ENCODE measurements around the gene ST6GALNAC5.

Gene ST6GALNAC5

DNA sequence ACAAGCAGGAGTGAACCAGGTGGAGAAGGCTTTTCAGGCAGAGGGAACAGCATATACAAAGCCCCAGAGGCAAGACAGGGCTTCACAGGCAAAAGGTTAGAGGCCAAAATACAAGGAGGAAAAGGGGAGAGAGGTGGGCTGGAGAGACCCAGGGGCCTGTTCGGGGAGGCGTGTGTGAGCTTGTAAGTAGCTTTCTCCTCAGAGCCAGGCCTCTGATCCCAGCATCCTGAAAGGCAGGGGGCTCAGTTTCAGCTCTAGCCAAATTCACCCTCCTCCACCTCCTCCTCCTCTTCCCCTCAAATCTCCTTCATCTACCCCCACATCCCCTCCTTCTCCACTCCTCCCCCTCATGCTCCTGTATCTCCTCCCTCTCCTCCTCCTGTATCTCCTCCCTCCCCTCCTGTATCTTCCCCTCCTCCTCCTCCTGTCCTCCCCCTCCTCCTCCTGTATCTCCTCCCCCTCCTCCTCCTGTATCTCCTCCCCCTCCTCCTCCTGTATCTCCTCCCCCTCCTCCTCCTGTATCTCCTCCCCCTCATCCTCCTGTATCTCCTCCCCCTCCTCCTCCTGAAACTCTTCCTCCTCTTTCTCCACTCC, 148.6 kb downstream of the ST6GALNAC5 start:
- DNase-seq = no peak

DNA sequence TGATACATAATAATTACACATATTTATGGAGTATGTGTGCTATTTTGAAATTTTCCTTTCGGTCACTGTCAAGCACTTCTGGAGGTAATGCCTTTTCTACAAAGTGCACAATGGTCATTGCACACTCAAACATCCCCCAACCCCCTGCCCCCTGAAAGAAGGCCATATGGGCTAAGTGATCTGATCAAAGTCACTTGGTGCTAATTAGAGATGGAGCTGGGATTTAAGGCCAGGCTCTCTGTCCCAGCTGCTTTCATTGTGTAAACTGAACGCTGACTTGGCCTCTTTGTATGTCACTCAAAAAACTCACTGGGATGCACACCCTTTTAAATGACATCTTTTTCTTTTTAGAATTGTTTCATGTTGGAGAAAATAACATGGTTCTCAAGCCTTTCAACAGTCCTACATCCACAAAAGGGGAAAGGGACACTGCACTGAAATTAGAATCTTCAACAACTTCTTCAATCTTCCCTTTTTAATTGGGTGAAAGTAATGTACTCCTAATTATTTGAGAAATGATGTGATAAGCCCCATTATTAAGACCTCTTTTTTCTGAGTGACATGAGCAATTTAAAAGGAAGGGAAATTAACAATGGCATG, 149.2 kb downstream of the ST6GALNAC5 start:
- DNase-seq = no peak

DNA sequence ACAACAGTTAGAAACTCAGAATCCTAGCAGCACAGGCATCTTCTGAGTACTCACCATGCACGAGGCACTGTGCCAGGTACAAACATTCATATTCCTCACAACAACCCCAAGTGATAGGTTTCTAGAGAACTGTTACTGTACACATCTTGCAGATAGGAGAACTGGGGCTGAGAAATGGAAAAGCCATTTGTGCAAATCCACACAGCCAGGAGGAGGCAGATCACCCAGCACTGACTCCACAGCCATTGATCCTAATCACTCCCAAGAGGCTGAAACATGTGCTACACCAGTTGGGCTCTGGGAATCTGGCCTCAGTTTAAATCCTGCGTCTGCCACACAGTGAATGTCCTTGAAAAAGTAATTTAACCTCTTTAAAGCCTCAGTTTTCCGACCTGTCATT, 151.0 kb downstream of the ST6GALNAC5 start:
- DNase-seq = no peak

DNA sequence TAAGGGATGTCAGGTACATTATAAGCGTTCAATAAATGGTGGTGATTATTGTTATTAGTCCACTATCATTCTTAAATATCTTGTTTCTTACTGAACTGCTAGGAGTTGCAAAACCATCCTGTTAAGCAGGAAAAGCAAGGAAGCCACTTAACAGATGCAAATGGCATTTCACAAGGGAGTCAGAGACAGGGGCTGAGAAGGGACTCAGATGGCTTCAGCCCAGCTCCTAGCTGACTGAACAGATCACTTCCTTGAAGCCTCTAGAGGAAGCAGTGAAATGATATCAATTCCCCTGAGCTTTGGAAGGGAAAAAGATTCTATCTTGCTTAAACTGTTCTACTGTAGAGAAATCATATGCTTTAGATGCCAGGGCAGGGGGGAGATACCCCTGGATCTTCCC, 151.5 kb downstream of the ST6GALNAC5 start:
- no peak for DNase-seq

DNA sequence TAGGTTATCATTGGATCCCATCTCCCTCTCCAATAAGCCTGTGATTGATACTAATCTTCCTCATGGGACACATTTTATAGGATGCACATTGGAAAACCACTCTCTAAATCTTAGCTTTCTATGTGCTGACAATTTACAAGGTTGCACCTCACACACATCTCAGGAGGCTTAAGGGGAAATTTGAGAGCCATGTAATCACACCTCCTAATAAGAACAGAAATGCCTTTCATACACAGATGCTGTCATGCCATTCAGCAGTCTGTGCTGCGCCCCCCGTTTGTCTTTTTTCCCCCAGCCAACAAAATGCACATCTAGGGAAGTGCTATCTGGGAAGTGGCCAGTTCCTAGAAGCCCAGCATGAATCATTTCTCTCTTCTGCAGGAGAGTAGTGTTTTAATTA, 154.5 kb downstream of the ST6GALNAC5 start:
- DNase-seq = no peak

DNA sequence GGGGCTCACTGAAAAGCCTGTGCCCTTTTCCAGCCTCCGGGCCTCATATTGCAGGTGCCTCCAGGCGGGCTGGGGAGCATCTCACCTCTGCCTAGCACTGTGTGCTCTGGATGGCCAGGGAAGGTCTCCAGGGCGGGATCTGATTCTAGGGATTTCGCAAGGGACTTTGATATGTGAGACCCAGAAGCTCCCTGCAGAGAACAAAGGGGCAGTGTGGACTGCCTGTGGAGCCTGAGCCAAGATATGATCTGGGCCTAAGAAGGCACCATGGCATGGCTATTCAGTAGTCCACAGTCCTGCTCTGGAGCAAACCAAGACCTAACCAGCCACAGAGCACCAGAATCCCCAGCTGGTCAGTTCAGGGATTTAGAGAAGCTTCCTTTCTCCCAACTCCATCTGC, 157.2 kb downstream of the ST6GALNAC5 start:
- no peak for DNase-seq

DNA sequence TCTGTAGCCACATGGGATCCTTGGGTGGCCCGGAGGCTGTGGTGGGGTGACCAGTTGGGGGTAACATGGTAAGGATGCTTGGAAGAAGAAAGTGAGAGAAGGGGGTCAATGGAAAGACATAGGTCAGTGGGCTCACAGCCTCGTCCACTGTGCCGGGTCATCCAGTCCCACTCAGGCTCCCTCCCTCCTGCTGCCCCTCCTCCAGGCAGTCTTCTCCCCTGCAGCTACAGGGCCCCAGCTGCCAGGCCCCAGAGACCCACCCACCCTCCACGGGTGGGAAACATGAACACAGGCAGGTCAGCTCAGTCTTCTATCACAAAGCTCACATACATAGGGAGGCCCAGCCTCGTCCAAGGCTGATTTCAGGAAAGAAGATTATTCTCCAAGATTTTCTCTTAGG, 158.3 kb downstream of the ST6GALNAC5 start:
- no peak for DNase-seq

DNA sequence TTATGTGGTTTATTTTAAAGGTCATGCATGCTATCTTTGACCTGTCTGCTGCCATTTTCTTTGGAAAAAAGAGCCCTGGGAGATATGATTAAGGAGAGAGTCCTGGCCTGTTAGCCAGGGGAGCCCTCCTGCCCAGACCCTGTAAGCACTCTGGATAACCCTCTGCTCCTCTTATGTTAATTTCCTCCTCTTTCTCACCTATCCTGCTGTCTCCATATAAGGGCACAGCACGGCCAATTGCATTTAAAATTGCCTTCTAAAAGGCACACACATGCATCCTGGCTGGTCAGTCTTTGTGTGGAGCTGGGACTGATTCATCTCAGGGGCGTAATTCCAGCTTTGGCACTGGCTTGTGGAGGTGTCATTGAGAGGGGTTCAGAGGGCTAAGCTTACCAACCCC, 158.9 kb downstream of the ST6GALNAC5 start:
- no peak for DNase-seq

DNA sequence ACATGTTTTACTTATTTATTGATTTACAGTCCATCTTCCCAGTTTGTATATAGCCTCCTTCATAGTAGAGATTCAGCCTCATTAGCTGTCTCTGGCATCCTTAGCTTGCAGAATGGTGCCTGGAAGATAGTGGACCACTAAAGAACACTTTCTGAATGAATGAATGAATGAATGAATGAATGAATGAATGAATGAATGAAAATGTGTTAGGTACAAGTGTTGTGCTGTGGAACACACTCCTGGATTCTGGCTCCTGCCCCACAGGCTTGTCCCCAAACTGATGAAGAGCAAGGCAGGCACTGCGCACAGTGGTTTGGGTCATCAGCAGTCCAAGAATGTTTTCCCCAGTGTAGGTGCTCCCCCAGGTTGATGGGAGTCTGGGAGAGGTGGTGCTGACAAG, 159.4 kb downstream of the ST6GALNAC5 start:
- DNase-seq = no peak

DNA sequence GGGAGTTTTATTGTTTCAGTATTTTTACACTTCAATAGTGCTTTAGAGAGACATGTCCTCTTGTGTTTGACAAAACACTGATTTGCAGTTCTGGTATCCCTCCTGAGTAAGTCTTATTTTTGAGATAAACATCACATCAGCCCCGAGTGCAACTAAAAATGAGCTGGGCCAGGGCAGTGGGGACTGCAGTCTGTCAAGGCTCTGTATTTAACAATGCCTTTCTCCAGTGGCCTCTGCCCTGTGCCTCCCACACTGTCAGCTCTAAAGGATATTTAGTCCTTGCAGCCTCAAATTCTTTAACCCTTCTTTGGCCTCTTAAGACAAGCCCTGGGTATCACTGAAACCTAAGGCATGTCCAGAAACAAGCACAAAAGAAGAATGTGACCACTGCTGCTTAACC, 160.6 kb downstream of the ST6GALNAC5 start:
- DNase-seq = no peak

DNA sequence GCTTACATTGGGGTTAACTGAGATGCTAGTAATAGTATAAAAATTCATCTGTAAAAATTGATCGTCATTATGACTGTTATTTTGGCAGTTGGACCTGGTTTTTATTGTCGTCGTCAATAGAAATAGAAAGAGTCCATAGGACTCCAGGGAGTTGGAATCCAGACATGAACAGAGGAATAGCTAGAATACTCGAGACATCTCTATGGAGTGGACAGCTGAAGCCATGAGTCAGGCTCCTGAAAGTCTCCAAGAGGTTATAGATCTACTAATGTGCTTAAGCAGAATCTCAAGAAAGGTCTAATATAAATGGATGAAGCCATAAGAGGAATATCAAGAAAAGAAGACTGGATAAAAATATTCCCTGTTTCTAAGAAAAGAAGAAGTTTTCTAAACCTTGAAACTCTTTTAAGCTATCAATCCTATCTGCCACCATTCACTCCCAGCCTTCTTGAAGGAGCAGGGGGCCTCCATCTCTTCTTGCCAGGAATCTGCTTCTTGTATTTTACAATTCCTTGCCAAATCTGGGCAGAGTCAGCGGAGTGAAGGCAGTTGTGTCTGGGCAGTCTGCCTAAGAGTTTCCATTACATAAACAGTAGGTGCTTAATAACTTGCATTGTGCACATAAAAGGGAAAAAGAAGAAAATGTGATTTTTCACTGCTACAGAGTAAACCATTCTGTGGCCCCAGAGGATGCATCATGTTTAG, 163.3 kb downstream of the ST6GALNAC5 start:
- no peak for DNase-seq

DNA sequence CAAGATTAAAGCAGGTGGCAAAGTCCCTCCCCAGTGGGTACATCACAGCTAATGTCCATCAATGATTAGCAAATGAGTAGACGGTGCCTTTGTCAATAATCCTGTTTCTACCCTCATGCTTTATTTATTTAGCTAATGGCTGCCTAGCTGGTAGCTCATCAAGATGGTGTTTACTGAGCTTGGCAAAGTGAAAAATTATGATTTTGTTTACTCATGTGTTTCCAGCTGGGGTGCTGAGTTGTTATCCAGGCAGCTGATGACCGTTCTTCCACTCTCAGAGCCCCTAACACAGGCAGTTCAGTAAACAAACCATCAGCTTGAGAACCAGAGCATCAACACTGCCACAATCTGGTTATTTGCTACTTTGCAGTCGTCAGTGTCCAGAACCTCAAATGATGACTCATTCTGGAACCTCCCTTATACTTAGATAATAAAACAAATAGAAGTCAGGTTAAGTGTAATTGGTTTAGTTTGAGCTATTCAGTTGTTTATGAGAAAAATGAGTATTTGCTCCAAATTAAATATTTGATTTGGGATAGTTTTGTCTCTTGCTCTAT, 163.9 kb downstream of the ST6GALNAC5 start:
- DNase-seq = no peak

DNA sequence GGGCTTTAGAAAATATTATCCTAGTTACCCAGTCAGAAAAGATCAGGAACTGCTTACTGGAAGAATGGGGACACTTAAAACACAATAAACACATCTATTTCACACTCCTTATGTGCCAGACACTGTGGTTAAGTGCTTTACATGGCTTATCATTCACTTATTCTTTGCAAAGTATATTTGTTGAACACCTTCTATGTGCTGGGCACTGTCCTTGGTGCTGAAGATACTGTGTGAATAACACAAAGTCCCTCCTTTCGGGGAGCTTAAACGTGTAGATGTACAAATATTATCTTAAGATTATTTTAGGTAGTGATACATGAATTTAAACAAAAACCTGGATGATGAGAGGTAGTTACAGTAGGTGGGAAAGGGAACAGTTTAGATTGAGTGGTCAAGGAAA, 169.3 kb downstream of the ST6GALNAC5 start:
- no peak for DNase-seq

DNA sequence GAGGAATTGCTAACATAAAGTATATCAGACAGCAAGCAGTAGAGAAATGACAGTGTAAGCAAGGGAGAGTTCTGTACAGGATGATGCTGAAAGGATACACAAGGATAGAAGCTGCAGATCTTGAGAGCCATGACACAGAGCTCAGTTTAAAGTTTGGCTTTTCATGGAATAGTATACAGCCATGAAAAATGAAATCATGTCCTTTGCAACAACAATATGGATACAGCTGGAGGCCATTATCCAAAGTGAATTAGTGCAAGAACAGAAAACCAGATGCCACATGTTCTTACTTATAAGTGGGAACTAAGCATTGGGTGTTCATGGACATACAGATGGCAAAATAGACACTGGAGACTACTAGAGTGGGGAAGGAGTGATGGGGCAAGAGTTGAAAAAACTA, 169.8 kb downstream of the ST6GALNAC5 start:
- no peak for DNase-seq

DNA sequence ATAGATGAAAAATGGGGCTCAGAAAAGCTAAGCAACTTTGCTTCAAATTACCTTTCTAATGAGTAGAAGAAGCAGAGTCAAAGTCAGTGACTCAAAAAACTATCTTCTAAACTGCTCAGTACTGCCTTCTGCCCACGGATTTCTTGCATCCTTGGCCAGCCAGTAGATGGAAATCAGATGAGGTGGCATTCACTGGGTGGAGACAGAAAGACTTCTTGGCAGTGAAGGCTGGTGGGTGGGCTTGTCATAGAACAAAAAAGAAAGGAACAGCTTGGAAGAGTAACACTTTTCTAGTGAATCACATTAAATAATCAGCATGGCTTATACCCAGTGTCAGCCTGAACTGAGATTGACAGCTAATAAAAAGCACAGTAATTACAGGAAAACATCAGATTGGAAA, 170.7 kb downstream of the ST6GALNAC5 start:
- no peak for DNase-seq

DNA sequence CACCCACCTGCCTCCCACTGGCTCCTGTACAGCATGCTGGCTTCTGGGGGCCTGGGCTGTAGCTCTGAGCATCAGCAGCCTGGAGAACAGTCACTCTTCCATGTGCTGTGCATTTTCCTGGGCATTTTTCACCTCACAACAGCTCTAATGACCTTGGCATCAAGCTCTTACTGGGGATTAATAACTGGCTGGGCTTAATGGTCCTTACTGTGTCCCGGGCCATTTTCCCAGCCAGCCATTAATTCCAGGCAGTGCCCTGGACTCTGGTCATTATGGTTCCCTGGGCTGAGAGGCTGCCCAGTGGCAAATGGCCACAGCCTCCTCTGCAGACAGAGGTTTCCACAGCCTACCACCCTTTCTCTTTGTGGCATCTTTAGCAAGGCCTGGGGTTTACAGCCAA, 171.8 kb downstream of the ST6GALNAC5 start:
- DNase-seq = no peak

DNA sequence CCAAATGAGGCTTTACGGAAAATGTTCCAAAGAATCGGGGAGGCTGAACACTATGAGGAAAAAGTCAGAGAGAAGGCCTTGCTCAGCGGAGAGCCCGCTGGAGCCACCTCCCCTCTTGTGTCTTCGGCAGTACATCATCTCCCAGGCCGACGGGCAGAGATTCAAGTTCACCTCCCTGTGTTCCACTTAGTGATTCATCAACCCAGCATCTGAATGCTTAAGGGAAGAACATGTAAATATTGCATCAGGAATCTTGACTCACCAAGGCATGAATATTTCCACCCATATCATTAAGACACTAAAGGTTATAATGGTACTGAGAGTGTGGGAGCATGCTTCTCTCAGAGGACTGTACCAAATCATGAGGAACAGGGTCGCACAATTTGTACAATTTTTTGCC, 172.5 kb downstream of the ST6GALNAC5 start:
- DNase-seq = no peak

DNA sequence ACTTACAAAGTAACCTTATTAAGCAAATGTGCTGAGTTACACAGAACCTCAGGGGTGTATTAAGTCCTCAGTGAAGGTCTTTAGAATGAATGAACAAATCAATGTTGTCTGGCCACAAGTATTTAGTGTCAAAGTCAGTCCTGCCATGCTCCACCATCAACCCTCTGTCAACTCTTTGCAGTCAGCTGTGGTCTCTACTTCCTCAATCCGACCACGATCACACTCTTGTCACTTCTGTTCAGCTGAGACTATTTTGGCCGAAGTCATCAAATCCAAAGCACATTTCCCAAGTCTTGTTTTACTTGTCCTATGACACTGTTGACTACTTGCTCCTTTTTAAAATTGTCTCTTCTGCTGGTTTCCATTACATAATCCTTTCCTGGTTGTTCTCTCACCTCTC, 173.5 kb downstream of the ST6GALNAC5 start:
- DNase-seq = no peak

DNA sequence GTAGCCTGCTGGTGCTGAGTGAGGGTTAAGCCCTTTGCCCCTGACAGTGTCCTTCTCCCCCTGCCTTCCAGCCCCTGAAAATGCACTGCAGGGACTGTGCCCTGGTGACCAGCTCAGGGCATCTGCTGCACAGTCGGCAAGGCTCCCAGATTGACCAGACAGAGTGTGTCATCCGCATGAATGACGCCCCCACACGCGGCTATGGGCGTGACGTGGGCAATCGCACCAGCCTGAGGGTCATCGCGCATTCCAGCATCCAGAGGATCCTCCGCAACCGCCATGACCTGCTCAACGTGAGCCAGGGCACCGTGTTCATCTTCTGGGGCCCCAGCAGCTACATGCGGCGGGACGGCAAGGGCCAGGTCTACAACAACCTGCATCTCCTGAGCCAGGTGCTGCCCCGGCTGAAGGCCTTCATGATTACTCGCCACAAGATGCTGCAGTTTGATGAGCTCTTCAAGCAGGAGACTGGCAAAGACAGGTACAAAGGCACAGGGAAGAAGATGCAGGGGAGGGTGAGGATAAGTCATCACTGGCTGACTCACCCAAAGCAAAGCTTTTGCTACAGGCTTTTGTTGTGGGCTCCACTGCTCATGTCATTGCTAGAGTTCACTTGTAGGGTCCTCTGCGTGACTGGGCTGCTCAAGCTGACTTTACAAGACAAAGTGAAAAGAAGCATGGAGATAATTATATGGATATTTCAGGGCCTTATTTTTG, 177.0 kb downstream of the ST6GALNAC5 start:
- no peak for DNase-seq

DNA sequence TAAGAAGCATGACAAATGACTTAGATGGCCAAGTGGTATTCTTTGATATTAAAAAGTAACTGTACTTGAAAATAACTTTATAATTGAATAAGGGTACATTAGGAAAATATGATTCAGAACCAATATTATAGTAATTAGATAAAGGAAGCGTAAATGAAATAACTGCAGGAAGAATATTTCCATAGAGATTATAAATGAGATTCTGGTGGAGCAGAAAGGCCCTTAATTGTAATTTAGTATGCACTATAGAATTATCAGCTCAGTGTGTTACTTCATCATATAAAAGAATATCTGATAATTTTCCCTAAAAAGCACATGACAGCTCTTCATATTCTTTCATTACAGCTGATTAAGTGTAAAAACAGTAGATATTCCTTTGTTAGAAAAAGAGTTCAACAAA, 180.3 kb downstream of the ST6GALNAC5 start:
- no peak for DNase-seq

DNA sequence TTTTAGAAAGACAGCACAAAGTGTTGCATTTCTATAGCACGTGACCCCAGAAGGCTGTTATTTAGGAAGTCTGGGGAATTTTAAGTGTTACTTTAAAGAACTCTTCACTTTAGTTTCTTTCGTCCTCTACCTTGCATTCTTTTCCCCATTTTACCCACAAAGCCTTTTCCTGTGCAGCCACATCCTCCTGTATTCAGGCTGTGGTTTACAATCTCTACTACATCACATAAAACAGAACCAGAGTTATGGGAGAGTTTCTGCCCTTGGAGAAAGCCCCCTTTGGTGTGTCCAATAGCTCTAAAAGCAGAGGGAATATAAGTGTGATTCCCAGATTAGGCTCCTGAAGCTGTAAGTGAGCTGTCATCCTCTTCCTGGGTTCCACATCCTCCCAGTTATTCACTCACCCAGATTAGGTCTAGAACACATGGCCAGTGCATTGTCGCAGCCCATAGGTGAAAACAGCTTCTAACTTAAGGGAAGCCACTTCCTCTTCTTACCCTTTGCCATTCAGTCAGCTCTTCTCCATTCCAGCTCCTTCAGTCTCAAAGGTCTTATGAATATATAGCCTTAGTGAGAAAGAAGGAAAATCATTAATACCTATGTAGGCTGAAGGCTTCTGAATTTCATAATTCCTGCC, 180.8 kb downstream of the ST6GALNAC5 start:
- DNase-seq = no peak

DNA sequence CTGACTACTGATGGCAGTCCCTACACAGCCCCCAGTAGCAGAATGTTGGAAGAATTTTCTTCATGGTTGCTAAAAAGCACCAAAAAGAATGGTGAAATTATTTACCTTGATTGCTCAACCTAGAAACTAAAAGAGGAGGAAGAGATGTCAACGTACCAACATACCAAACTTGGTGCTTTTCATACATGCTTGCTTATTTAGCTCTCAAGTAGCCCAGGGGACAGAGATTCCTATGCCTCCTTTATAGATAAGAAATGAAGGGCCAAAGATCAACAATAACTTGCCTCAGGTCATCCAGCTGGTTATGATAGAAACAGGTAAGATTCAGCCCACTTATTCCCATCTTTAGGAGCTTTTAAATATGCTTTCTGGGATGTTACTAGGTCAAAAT, 181.3 kb downstream of the ST6GALNAC5 start:
- no peak for DNase-seq

DNA sequence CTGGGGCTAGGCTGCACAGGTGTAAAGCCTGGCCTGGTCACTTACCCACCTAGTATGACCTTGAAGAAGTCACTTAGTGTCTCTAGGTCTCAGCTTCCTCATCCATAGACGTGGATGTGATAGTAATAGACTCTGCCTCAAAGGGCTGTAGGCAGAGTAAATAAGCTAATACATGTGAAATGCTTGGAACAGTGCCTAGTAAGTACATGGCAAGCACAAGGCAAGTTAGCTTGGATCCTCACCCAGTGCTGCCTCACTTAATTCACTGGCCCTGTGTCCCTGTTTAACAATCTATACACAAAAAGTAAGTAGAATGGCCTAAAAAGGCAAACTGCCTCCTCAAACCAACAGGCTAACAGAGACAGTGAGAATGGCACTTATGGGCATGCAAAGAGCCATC, 184.1 kb downstream of the ST6GALNAC5 start:
- DNase-seq = no peak

Data from activated gamma-delta T cell (primary cell).